Right lobe of liver (tissue), 6 donors: Measurements from ENCODE around the gene KCTD15. TPM values are rescaled to one million over a fixed set of nuclear protein-coding genes. Genes with fewer than 3 reads are reported as not detected.

ENCODE experiments used
- ATAC-seq, 4 donors: fragments of 200-7000 bp; cut with Tn5 transposase; one replicate each; pipeline ENCODE4 v1.9.1; 2020; ENCODE audit warnings: mild to moderate bottlenecking in 4 of 4, moderate library complexity in 4 of 4
- DNase-seq, 3 donors: peaks; one replicate each; pipeline ENCODE4 v3.0.0-alpha.2; 2020
- H3K27ac ChIP-seq, 3 donors: fragments of 200-600 bp; one replicate each; pipeline ENCODE4 v1.8.0; 2022
- H3K27me3 ChIP-seq, 2 donors: fragments of 200-600 bp; one replicate each; pipeline ENCODE4 v1.8.0; 2022
- H3K36me3 ChIP-seq, 4 donors: fragments of 200-600 bp; sonication (generic) in 1 of 4; one replicate each; pipeline versions ENCODE4 v1.5.1 to v1.8.0; 2017 to 2022; ENCODE audit warnings: control low read depth in 1 of 4
- H3K4me1 ChIP-seq, 4 donors: fragments of 200-600 bp; sonication (generic) in 1 of 4; one replicate each; pipeline versions ENCODE4 v1.5.1 to v1.8.0; 2017 to 2022; ENCODE audit warnings: control low read depth in 1 of 4
- H3K4me3 ChIP-seq, 3 donors: fragments of 200-600 bp; one replicate each; pipeline ENCODE4 v1.8.0; 2022
- H3K9me3 ChIP-seq, 4 donors: fragments of 200-600 bp; sonication (generic) in 1 of 4; one replicate each; pipeline versions ENCODE4 v1.5.1 to v1.8.0; 2017 to 2022; ENCODE audit warnings: control low read depth in 1 of 4
- CTCF ChIP-seq, 4 donors: fragments of 200-600 bp in 3 of 4; fragments of 450-650 bp in 1 of 4; IDR thresholded peaks; one replicate each; pipeline versions ENCODE4 v1.5.1 to v1.8.0; 2016 to 2022; ENCODE audit warnings: antibody characterized with exemption in 4 of 4, mild to moderate bottlenecking in 2 of 4
- POLR2A ChIP-seq: fragments of 450-650 bp; IDR thresholded peaks from one replicate; pipeline ENCODE4 v1.6.1; 2017; ENCODE audit warnings: antibody characterized with exemption, mild to moderate bottlenecking
- WGBS: methylation state at CpG from one replicate; pipeline ENCODE4 v1.1.6; 2018; ENCODE audit warnings: low coverage, low lambda C conversion rate; ENCODE audit not compliant: insufficient coverage; ENCODE audit errors: missing lambda C conversion rate; 5-methylcytosine and 5-hydroxymethylcytosine counted together
- intact Hi-C, 2 donors: fragments of 100-400 bp; cut with DNase I; formaldehyde crosslinking; loops; one replicate each; pipeline versions ENCODE4 v1.11.2 to v1.14.1; 2022
- total RNA-seq, 6 experiments: library from RNA; depleted of rRNA in 2 of 6; stranded (reverse); fragments of >200 nt in 2 of 6; fragmentation: NEBNext Ultra II Directional in 3 of 6; extraction: Animal tissue kit (Norgen Biotek cat#: 25700) in 3 of 6; gene quantifications; one replicate each; pipeline versions ENCODE4 v1.1.0 to v1.2.4, GENCODE V29; 2016 to 2023
- donor health status: DM: no; HTN: yes; CAD: no.
- donor health status: DM: no; HTN: no; CAD: no.
- donor health status: DM: no; HTN: no; CAD: no.
- donor health status: DM: no; HTN: yes; CAD: no.
- donor health status: DM: no; HTN: yes; CAD: no.

The KCTD15 gene
- total RNA-seq, 6 experiments from 2014 or later = 5.0 to 27.0 (median 11.5) TPM

GRCh38 chr19:33819506-33819879, 22.8 kb downstream of the KCTD15 start:
- WGBS = 42% methylated on average over 7 of the region's 10 CpGs
- no peaks in the 10 kb centered on the region for H3K9me3 ChIP-seq
- intact Hi-C loops = no loop called here
- peak overlapping the region; percentile 27 to 41 (median 27) for H3K4me3 ChIP-seq
- DNase-seq (no peak), ATAC-seq (no peak)
- TF ChIP-seq POLR2A (no peak), CTCF (IDR thresholded peaks at IDR 0.05) (no peak)
- H3K27ac ChIP-seq = peak overlapping the region in 1 of 3 donors; percentile 47
- H3K27me3 ChIP-seq = peaks cover 0 to 4% of the 10 kb centered on the region in 2 donors
- H3K36me3 ChIP-seq = no peaks in the 10 kb centered on the region
- peaks cover 0 to 15% (median 0%) of the 10 kb centered on the region in 4 donors for H3K4me1 ChIP-seq

GRCh38 chr19:33819880-33820781, 23.5 kb downstream of the KCTD15 start:
- ATAC-seq = peak; percentile 87 to 95 (median 92)
- intact Hi-C loops = no loop called here
- peak in 1 of 4 donors; percentile 15 for TF ChIP-seq CTCF (IDR thresholded peaks at IDR 0.05)
- no peak for TF ChIP-seq POLR2A
- Histone ChIP-seq H3K9me3 (no peaks in the 10 kb centered on the region), H3K27ac (peak overlapping the region in 2 of 3 donors; percentile 47 to 53), H3K4me3 (peak overlapping the region; percentile 27 to 41 (median 27)), H3K36me3 (no peaks in the 10 kb centered on the region), H3K4me1 (peaks cover 0 to 15% (median 0%) of the 10 kb centered on the region in 4 donors), H3K27me3 (peaks cover 0 to 4% of the 10 kb centered on the region in 2 donors)
- peak; percentile 82 to 87 (median 82) for DNase-seq
- WGBS = 13% methylated on average over 4 of the region's 61 CpGs

GRCh38 chr19:33821871-33822270, 25.2 kb downstream of the KCTD15 start:
- intact Hi-C loops = no loop called here
- no peaks in the 10 kb centered on the region for H3K36me3 ChIP-seq
- H3K4me1 ChIP-seq = peaks cover 0 to 15% (median 0%) of the 10 kb centered on the region in 4 donors
- no peak overlapping the region for H3K4me3 ChIP-seq
- no peaks in the 10 kb centered on the region for H3K9me3 ChIP-seq
- ATAC-seq (no peak), DNase-seq (peak in 1 of 3 donors; percentile 4)
- peaks cover 0 to 4% of the 10 kb centered on the region in 2 donors for H3K27me3 ChIP-seq
- TF ChIP-seq CTCF (IDR thresholded peaks at IDR 0.05) (no peak), POLR2A (no peak)
- no peak overlapping the region for H3K27ac ChIP-seq
- 20% methylated on average over 1 of the region's 2 CpGs for WGBS

- ATAC-seq (no peak), DNase-seq (peak in 2 of 3 donors; percentile 20 to 22)
- no peaks in the 10 kb centered on the region for H3K36me3 ChIP-seq
- no peaks in the 10 kb centered on the region for H3K9me3 ChIP-seq
- intact Hi-C loops = no loop called here
- no peak for TF ChIP-seq CTCF (IDR thresholded peaks at IDR 0.05)
- no peak for TF ChIP-seq POLR2A
- no peak overlapping the region for H3K4me3 ChIP-seq
- peaks cover 0 to 4% of the 10 kb centered on the region in 2 donors for H3K27me3 ChIP-seq
- peaks cover 0 to 15% (median 0%) of the 10 kb centered on the region in 4 donors for H3K4me1 ChIP-seq
- H3K27ac ChIP-seq = no peak overlapping the region
Observed at GRCh38 chr19:33823341-33823740, 26.7 kb downstream of the KCTD15 start.
